Measurements from ENCODE around the gene RMC1.
"Not testable (repeated sequence)": the region's sequence is repeated elsewhere in the genome, so short reads cannot be mapped to it uniquely, and the experiment has no call there.

The RMC1 gene

DNA sequence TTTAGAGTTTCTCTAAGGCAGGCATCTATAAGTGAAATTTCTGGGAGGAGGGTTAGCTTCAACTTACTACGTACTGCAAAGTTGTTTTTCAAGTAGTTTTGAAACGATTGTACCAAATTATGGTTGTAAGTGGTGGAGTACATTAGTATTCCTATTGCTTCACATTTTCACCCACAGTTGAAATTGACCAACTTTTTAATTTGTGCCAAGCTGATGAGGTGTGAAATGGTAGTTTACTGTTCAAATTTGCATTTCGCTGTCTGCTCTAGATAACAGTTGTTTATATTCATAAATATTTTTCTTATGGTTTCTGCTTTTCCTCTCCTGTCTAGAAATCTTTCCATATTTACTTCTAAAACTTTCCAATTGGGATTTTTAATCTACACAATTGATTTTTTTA, 64.4 kb downstream of the RMC1 start:
- no peak for DNase-seq

DNA sequence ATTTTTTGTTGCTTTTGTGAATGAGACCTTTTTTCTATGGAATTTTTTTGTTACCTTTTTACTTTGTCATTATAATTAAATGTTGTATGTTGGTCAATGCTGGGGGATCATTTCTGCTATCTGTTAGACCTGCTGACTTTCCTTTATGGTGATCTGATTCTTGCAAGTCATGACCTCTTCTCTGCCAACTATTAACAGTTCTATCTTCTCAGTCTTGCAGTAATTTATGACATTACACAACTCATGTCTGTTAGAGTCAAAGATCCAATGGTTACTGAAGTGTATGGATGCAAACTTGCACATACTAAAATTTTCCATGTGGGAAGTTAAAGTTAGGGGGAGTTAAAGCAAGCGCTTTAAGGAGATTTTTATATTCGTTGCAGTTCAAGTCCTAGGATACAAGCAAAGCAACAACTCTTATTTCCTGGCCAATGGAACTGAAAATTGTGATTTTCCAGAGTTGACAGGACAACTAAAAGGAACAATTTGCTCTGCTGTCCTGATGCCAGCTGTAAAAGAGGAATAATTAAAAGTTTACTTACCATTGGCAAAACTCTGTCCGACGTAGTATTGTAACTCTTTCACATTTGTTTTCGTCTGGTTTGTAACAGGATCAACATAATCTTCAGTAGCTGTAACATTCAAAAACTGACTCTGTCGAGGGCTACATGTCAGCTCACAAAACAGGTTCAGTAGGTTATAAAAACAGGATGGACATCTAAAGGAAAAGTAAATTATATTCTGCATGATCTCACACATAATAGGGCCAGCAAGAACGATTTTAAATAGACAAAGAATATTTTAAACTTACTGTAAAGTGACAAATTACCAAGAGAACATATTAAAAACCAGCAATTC, 65.2 kb downstream of the RMC1 start:
- DNase-seq, result no peak

DNA sequence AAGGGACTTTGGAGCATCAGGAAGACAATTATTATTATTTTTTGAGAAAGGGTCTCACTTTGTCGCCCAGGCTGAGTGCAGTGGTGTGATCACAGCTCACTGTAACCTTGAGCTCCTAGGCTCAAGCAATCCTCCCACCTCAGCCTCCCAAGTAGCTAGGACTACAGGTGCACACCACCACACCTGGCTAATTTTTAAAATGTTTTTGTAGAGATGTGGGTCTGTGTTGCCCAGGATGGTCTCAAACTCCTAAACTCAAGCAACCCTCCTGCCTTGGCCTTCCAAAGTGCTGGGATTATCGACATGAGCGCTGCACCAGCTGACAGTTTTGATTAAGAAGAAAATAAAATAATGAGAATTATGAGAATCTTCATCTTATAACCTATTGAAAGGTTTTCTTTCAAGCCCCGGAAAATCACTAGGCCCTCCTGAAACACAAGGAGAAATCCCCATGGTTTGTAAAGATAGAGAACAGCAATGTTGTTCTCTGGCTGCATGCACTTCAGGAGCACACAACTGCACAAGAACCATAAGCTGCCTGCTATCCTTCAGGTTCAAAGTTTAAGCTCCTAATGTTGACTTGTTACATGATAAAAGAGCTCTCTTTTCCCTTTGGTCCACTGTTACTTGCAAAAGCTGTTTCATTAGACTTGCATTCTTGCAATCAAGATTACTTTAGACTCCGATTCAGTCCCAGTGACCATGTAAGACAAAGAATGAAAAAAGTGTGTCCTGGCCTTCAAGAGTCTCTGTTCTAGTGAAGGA, 66.2 kb downstream of the RMC1 start:
- no peak for DNase-seq

DNA sequence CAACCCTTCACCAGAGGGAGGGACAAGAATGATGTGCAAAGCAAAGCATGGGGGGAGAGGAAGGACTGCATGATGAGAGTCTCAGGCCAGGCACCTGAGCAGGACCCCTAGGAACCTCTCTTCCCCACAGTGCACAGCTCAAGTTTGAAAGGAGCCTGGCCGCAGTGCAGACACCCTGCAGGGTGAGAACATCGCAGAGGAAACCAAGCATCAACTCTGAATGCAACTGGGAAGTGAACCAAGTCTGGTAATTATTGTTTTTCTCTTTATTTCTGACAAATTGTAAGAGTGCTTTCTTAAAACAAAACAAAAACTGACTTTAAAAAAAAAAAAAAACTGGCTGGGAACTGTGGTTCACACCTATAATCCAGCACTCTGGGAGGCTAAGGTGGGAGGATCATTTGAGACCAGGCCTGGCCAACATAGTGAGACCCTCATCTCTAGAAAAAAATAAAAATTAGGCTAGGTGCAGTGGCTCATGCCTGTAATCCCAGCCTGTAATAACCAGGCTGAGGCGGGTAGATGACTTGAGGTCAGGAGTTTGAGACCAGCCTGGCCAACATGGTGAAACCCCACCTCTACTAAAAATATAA, 67.7 kb downstream of the RMC1 start:
- DNase-seq, result no peak

DNA sequence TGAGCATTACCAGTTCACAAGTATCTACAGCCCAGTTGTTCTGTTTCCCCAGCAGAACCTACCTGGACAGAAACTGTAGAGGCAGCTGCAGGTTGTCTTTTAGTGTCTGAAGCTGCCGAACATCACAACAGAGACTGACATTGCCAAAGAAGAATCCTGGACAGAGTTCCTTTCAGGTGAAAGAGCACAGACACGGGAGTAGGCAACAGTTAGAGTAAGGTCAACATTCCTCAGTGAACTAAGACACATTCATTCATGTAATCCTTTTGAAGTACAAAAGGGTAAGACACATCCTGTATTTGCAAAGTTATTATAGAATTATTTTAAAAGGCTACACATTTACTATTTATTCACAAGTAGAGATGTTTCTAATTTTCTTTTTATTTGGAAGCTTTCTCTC, 68.7 kb downstream of the RMC1 start:
- DNase-seq, result no peak

DNA sequence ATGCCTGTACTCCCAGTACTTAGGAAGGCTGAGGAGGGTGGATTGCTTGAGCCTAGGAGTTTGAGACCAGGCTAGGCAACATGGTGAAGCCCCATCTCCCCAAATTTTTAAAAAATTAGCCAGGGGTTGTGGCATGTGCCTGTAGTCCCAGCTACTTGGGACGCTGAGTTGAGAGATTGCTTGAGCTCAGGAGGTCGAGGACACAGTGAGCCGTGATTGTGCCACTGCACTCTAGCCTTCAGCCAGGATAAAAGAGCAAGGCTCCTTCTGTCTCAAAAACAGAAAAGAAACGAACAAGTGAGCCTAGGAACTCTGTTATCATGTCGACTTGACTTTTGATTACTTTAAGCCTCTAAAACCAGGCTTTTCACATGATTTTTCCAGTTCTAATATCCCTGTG, 69.3 kb downstream of the RMC1 start:
- no peak for DNase-seq

DNA sequence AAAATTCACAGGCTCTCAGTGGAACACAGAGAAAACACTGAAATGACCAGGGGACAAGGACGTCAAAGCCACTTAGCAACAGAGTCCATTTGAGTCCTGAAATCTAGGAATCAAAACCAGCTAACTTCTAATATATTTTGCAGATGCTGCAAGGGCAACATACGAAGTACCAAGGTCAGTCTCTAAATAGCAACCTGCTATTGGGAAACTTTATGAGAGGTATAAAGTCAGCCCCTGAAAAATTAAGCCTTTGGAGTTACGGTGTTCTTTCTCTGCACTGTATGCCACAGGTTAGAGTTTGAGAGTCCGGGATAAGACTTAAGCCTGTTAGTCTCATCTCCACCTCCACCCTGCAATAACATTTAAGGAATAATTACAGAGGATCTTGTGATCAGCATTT, 69.7 kb downstream of the RMC1 start:
- no peak for DNase-seq

DNA sequence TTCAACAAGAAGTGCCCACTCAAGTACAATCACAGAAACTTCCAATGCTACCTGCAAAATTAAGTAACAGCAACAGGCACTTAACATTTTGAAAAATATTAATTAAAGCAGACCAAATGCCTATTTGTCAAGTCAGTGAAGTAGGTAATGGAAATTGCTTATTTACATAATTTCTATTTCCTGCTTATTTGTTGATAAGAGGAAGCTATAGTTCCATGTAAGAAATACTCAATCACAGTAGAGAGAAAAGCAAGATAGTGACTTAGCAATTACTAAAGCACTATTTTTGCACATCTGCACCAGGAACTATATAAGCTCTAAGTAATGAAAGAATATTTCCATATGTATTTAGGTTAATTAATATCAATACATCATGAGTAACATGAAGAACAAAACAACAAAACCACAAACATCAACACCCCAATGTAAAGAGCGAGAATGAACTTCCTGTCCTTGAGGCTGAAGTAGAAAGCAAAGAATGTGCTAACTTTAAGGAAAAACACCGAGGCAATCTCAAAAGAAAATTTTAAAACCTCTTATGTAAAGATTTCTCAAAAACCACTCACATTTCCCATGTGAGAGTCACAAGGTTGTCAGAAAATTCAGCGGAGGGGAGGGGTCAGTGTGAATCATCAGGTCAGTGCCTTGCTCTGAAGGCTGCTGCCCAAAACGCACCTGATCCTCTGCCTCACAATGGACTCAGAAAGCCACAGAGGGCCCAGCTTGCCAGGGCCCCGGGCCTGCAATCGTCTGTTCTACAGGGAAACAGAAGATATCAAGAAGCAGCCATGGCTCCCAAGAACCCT, 70.5 kb downstream of the RMC1 start:
- no peak for DNase-seq

DNA sequence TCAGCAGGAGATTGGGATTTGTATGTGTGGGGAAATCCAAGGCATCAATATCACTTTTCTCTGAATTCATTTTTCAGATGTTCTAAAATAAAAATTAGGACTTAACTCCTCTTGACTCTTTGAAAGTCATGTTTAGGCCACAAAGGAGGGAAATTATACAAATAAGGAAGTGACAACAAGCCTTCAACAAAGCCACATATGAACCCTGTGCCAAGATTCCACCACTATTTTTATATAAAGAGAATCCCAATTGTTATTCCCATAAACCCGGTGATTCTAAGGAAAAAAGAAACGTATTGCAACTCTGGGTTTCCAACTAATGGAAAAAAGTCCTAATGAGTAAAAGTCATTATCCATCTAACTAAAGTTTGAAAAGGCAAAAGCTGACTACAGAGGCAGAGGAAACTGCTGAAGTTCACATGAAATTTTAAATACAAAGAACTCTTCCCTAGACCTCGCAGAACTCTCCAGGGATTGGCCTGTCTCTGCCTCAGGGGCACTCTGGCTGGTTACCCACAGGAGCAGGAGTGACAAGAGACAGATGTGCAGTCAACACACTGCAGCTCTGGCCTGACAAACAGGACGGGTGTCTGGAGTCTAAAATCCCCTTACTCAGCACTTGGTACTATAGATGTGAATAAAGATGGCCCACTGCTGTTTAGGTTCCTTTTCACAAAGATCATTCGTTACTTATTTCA, 71.4 kb downstream of the RMC1 start:
- DNase-seq, result no peak

DNA sequence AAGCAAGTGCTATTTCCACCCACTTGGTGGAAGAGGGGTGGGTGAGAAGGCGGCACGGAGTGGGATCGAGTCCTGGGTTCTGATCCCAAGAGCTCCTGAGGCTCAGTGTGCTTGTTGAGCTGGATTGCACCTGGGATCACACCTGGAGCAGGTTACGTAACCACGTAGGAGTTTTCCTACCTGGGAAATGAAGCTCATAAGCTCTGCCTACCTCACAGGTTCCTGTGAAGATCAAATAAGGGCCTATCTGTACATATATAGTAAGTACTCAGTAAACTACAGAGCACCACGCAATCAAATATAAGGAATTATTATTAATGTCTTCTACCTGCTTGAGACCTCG, 72.0 kb downstream of the RMC1 start:
- DNase-seq, result no peak

DNA sequence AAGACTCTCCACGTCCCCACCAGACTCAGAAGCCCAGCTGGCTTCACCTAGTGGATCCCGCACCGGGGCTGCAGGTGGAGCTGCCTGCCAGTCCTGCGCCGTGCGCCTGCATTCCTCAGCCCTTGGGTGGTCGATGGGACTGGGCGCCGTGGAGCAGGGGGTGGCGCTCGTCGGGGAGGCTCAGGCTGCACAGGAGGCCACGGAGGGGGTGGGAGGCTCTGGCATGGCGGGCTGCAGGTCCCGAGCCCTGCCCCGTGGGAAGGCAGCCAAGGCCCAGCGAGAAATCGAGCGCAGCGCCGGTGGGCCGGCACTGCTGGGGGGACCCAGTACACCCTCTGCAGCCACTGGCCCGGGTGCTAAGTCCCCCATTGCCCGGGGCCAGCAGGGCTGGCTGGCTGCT, 74.2 kb downstream of the RMC1 start:
- not testable (repeated sequence) for DNase-seq

DNA sequence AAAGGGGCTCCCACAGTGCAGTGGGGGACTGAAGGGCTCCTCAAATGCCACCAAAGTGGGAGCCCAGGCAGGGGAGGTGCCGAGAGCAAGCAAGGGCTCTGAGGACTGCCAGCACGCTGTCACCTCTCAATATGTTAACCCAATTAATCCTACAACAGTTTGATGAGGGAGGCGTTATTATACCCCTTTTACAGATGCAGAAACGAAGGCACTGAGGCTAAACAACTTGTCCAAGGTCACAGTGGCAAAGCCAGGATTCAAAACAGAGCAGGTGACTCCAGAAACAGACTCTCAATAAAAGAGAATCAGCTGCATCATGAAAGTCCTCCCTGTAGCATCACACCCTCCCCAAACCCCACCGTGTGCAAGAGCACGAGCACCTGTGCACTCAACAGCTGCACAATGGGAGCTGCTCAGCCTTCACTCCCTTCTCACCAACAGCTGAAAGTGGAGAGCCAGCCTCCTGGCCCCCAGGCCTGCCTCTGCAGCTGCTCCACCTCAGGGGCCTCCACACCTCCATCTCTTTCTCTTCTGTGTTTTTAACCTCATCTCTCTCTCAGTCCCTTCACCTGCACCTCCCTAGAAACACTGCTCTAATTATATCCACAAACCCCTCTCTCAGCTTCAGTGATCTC, 74.9 kb downstream of the RMC1 start:
- no peak for DNase-seq

DNA sequence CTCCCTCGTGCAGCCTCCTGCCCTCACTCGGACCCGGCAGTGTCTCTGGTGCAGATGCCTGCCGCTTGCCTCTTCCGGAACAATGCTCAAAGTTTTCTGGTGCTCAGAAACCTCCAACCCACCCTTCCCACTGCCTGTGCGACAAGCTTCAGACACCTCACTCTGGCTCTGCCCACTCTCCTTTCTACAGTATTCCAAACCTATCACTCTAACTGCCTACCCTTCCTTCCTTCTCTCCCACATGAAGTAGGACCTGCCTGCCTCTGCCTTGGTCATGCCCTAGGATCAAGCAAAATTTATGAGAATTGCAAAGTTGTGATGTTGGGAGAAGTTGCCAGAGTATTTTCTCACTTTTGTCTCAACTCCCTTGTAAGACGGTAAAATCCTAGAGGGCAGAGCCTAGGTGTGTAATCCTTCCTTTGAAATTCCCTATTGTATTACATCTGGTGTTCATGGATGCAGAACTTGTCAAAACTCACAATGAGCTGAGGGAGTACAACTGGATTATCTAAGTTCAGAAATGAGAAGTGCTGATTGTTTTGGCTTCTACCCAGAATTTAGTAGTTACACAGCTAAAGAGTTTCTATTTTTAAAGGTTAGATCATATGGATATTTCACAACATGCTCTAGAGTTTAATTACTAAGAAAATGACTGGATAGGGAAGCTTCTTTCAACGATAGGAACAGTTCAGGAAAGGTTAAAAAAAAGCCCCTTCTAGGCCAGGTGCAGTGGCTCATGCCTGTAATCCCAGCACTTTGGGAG, 75.8 kb downstream of the RMC1 start:
- no peak for DNase-seq

DNA sequence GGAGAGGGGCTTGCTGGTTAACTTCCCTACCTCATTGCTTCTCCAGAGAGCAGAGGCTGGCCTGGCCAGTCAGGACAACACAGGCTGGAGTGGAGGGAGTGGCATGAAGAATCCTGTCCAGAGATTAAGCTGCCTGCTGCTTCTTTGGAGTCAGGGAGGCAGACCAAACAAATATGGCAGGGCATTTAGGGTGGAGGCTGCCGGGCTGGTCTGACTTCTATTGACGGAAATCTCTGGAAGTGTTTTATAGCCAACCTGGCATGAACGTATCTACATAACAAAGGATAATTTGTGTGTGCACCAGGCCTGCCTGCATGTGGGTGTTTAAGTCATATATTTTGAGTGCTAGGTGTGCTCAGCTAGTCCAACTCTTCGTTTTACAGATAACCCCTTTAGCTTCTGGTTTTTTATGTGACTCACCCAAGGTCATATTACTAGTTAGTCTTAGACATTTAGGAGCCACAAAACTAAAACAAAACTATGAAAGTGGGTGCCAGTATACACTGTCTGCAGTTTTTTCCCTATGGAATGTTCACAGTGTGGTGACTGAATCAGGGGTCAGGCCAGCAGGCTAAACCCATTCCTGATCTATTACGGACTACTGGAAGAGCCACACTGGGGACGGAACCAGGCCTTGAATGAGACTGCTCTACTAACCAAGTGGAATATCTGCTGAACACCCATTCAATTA, 77.5 kb downstream of the RMC1 start:
- no peak for DNase-seq
